GM21423 (cell line): Measurements from ENCODE around the gene SMIM33.
"Not testable (repeated sequence)": the region's sequence is repeated elsewhere in the genome, so short reads cannot be mapped to it uniquely, and the experiment has no call there.

Source experiments
- ATAC-seq: cut with Tn5 transposase; IDR thresholded peaks from one replicate; pipeline ENCODE4 v1.9.1; 2021; ENCODE audit warnings: mild to moderate bottlenecking, moderate library complexity; ENCODE audit not compliant: unreplicated experiment

Gene SMIM33

DNA sequence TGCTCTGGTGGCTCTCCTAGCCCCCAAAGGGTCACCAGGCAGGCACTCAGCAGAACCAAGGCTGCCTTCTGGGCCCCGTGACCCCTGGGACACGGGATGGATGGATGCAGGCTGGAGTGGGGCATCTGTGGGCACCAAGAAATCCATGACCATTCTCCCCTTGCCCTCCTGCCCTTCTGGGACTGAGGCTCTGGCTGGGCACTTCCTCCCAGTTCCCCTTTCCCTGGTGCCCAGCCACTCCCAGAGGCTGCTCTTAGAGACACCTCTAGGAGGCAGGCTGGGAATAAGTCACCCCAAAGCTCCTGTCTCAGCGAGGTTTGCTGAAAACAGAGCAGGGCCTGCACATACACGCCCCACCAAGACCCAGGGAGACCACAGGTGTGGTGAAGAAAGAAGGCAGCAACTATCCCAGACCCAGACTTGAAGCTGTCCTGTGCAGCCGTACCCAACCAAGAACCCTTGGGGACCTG lies 10.8 kb downstream of the SMIM33 start:
- peak; percentile 17 for ATAC-seq

DNA sequence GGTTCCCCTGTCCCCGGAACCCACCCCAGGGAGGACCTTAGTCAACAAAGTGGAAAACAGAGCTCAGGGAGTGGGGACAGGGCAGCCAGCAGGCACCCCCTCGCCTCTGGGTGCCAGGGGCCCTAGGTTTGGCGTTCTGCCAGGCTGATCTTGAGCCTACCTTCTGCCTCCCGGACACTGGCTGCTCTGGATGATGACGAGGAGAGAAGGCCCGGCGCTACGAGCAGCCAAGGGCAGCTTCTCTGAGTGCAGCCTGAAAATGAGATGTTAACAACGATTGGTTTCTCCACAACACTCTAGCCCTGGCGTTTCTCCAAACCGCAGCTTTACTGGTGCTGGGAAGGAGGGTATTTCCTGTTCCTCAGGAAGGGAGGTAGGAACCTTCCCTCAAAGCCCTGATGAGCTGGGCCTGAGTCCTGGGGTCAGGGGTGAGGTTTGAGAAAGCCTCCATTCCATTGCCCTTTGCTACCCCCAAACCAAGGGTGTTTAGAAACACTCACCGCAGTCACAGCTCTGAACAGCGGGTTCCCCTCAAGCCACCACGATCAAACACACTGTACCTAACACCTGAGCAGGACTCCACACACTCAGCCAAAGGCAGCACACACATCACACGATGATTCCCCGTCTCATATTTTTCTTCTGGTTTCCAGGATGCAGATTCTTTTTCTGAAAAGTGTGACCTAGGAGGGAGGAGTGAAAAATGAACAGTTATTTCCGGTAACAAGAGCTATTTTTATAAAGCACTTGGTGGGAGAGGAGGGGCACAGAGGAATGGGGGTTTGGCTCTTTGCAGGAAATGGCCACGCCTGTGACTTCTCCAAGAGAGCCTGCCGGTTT lies 11.5 kb downstream of the SMIM33 start, which contains the start of gene STING1:
Gene STING1, minus strand, starts transcription at position 709 of the 840 bp plus-strand sequence. CDS start 1,054 bp downstream, outside the sequence.
- ATAC-seq = peak; percentile 55

- ATAC-seq = not testable (repeated sequence)
Observed at GRCh38 chr5:139482890-139483208, 12.0 kb downstream of the SMIM33 start.

DNA sequence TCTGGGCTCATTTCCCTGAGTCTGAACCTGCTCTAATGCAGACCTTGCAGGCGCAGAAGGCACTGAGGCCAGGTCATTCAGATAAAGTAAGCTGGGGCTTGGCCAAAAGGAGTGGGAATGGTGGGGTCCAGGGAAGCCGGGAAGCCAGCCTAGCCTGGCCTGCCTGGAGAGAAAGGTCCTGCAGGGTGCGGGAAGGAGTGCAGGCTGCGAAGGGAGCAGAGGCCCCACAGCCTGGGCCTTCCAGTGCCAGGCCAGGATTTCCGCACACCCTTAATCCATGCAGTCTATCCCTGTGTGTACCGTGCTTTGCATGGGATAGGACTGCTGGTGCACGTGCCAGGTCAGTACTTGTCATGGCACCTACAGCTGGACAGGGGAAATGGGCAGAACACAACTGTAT lies 15.4 kb downstream of the SMIM33 start:
- no peak for ATAC-seq

DNA sequence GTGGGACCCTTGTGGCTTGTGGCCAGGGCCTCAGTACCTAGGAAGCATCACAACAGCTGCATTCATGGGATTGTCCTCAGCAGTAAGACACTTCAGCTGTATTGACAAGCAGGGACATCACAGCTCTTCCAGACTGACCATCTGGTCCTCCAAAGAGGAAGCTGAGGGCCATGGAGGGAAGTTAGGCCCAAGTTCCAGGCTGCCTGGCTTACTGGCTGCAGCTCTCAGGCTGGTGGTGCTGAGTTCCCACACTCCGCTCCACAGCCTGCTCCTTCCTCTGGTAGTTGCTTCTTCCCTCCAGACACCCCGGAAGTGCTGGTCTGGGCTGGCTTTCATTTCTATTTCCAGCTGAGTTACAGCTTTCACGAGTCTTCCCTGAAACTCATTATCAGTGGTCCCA lies 17.5 kb downstream of the SMIM33 start:
- no peak for ATAC-seq

DNA sequence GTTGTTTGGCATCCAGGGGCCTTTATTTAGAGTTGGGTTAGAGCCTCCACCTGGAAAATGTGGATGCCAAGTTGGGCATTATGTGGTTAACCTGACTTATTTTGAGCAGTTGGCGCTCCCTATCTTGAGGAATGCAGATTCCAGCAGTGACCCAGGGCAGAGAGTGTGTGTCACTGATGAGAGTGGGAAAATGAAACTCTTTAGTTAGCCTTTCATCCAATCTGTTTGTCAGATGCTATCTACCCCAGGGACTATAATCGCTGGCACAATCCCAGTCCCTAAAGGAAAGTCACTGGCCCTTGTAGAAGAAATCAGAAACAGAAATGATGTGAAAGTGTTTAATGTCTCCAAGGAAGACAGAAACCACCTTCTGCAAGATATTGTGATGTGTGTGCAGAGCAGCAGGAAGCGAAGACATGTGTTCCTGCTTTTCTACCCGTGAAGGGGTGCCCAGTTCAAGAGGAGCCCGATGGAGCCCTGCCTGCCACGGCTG lies 21.9 kb downstream of the SMIM33 start:
- no peak for ATAC-seq

- ATAC-seq = no peak
Observed at GRCh38 chr5:139494256-139494655, 23.5 kb downstream of the SMIM33 start.

GRCh38 chr5:139494832-139495231 lies 24.0 kb downstream of the SMIM33 start:
- no peak for ATAC-seq

- no peak for ATAC-seq
Observed at GRCh38 chr5:139495638-139496435, 25.0 kb downstream of the SMIM33 start.

- ATAC-seq = no peak
Observed at GRCh38 chr5:139501381-139501780, 30.6 kb downstream of the SMIM33 start.

DNA sequence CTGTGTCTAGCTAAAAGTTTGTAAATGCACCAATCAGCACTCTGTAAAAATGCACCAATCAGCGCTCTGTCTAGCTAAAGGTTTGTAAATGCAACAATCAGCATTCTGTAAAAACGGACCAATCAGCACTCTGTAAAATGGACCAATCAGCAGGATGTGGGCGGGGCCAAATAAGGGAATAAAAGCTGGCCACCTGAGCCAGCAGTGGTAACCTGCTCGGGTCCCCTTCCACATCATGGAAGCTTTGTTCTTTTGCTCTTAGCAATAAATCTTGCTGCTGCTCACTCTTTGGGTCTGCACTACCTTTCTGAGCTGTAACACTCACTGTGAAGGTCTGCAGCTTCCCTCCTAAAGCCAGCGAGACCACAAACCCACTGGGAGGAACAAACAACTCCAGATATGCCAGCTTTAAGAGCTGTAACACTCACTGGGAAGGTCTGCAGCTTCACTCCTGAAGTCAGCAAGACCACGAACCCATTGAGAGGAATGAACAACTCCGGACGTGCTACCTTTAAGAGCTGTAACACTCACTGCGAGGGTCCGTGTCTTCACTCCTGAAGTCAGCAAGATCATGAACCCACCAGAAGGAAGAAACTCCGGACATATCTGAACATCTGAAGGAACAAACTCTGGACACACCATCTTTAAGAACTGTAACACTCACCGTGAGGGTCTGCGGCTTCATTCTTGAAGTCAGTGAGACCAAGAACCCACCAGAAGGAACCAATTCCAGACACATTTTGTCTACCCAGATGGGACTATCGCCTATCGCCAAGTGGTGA lies 32.4 kb downstream of the SMIM33 start:
- ATAC-seq = not testable (repeated sequence)

DNA sequence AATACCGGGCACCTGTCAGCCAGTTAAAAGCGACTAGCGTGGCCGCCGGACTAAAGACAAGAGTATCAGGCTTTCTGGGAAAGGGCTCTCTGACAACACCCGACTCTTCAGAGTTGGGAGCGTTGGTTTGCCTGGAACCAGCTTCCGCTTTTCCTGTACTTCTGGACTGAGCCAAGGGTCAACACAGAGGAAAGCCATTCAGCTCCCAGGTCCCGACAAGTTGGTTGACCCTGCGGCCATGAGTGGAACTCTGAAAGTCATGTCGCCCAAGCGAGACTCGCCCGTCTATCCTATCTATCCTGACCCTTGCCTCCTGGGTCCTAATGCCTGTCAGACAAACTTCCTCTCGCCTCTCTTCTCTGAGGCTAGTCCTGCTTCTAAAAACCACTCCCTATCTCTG lies 33.1 kb downstream of the SMIM33 start:
- ATAC-seq = not testable (repeated sequence)

DNA sequence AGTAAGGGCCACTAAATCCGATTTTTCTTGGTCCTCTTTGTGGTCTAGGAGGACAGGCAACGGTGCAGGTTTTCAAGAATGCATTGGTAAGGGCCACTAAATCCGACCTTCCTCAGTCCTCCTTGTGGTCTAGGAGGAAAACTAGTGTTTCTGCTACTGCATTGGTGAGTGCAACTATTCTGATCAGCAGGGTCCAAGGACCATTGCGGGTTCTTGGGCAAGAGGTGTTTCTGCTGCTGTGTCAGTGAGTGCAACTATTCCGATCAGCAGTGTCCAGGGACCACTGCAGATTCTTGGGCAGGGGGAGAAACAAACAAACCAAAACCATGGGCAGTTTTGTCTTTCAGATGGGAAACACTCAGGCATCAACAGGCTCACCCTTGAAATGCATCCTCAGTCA lies 33.9 kb downstream of the SMIM33 start:
- ATAC-seq = not testable (repeated sequence)

GRCh38 chr5:139512786-139513390 lies 42.1 kb downstream of the SMIM33 start:
- ATAC-seq = no peak

GRCh38 chr5:139513434-139513833 lies 42.6 kb downstream of the SMIM33 start:
- not testable (repeated sequence) for ATAC-seq

DNA sequence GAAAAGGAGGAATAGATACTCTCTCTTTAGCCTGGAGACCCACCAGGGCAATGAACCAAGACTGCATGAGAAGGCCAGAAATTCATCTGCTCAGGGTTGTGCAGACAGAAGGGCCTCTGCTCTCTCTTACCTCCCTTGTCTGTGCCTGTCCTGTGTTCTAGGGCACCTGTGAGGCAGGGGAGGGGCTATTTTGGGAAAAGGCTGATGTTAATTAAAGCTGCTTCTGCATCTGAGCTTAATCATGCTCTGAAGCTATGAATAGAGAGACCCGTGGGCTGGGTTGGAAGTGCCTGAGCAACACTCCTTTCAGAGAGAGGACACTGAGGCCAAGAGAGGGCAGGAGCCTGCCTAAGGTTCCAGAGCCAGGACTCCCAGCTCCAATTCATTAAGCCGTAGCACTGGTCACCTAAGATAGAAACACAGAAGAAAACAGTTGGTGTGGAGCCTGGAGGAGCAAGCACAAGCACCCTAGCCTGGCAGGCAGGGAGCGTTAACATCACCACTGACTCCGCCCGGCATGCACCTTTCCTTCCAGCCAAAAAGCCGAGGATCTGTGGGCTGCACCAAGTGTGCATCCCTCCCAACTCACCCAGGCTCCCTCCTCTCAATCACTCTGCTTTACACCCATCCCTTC lies 43.2 kb downstream of the SMIM33 start:
- no peak for ATAC-seq

- ATAC-seq = no peak
Observed at GRCh38 chr5:139514486-139514856, 43.7 kb downstream of the SMIM33 start.

DNA sequence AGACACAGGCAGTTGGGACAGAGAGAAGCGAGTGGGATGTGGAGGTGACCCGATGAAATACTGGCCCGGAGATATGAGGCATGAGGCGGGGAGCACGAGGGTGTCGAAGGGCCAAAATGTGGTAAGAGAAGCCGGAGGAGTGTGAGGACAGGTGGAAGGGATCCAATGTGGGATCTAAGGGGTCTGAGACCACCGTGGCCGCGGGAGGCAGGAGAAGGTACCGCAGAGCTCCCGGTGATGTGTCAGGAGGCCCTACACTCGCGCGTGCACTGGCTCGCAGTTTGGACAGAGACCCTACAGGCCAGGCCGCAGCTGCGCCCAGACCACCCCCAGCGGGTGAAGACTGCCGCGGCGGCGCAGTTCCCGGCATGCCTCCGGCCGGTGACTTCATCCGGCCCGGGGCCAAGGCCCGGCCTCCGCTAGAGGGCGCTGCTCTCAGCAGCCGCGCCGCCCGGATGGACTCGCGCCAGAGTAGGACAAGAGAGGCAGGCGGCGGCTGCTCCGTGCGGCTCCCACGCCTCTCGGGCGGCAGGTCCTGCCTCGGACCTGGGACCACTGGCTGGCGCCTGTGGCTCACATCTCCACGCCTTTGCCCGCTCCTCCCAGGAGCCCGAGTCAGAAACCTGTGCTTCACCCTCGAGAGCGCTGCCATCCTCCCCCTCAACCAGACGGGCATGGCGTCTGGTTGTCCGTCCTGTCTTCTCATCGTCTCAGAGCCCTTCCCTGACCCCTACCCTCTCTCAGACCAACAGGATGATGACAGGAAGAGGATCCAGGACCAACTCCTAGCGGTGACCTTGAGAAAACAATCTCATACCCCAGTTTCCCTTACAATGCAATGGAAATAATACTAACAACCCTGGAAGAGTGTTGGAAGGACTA lies 47.1 kb downstream of the SMIM33 start:
- ATAC-seq = peak; percentile 90
